WTC11 (cell line): ENCODE measurements around the gene PRICKLE3. TPM values are rescaled to one million over a fixed set of nuclear protein-coding genes. Genes with fewer than 3 reads are reported as not detected.

Experiments used
- ATAC-seq: fragments of 200-7000 bp; cut with Tn5 transposase; 2 replicates; pipeline ENCODE4 v1.10.0; 2021; ENCODE audit warnings: mild to moderate bottlenecking, moderate library complexity
- Bru-seq: library from RNA; stranded (reverse); fragments of 400-500 nt; gene quantifications from one replicate; lab custom pipeline; 2021; lab: Mats Ljungman, UMichigan
- CTCF ChIA-PET: fragments of 300-600 bp; sonication (Branson Sonifier 250); formaldehyde crosslinking; loops from one replicate; lab custom pipeline; 2021; ENCODE audit warnings: antibody characterized with exemption; lab: Charles Lee
- POLR2A ChIA-PET: fragments of 350-600 bp; sonication (Branson Sonifier 250); formaldehyde crosslinking; loops from one replicate; lab custom pipeline; 2021; ENCODE audit warnings: antibody characterized with exemption; lab: Charles Lee
- DNase-seq: peaks from one replicate; pipeline ENCODE4 v3.0.0; 2021; ENCODE audit warnings: low spot score
- H3K27ac Mint-ChIP-seq: 2 replicates; pipeline ENCODE4 v1.8.0; 2021; ENCODE audit warnings: mixed read lengths
- H3K27me3 Mint-ChIP-seq: 2 replicates; pipeline ENCODE4 v1.8.0; 2021; ENCODE audit warnings: low read depth, mild to moderate bottlenecking, moderate library complexity, mixed read lengths
- H3K36me3 Mint-ChIP-seq: 2 replicates; pipeline ENCODE4 v1.8.0; 2021; ENCODE audit warnings: mixed read lengths
- H3K4me1 Mint-ChIP-seq: 2 replicates; pipeline ENCODE4 v1.8.0; 2022; ENCODE audit warnings: mixed read lengths
- H3K4me3 Mint-ChIP-seq: 2 replicates; pipeline ENCODE4 v1.8.0; 2021; ENCODE audit warnings: mild to moderate bottlenecking, moderate library complexity, mixed read lengths
- H3K9me3 Mint-ChIP-seq: 2 replicates; pipeline ENCODE4 v1.8.0; 2021; ENCODE audit warnings: mixed read lengths
- ATF2 ChIP-seq: sonication (generic); formaldehyde crosslinking; IDR thresholded peaks from 2 replicates; pipeline ENCODE4 v1.8.1; 2022; ENCODE audit warnings: low read depth, missing genetic modification reagents, borderline replicate concordance
- ATF3 ChIP-seq: sonication (generic); formaldehyde crosslinking; conservative IDR thresholded peaks from 2 replicates; pipeline ENCODE4 v1.8.1; 2022; ENCODE audit warnings: mild to moderate bottlenecking, missing genetic modification reagents
- E2F5 ChIP-seq: sonication (generic); formaldehyde crosslinking; IDR thresholded peaks from 2 replicates; pipeline ENCODE4 v1.8.1; 2022; ENCODE audit warnings: mild to moderate bottlenecking, moderate library complexity, missing genetic modification reagents
- FOXK1 ChIP-seq: sonication (generic); formaldehyde crosslinking; IDR thresholded peaks from 2 replicates; pipeline ENCODE4 v1.8.0; 2022; ENCODE audit warnings: mild to moderate bottlenecking, moderate library complexity, missing genetic modification reagents
- FOXP1 ChIP-seq: sonication (generic); formaldehyde crosslinking; IDR thresholded peaks from 2 replicates; pipeline ENCODE4 v1.8.0; 2022; ENCODE audit warnings: missing genetic modification reagents, mild to moderate bottlenecking, moderate library complexity, borderline replicate concordance
- FOXP4 ChIP-seq: sonication (generic); formaldehyde crosslinking; IDR thresholded peaks from 2 replicates; pipeline ENCODE4 v1.8.0; 2022; ENCODE audit warnings: mild to moderate bottlenecking, missing genetic modification reagents
- MAX ChIP-seq: sonication (generic); formaldehyde crosslinking; IDR thresholded peaks from 2 replicates; pipeline ENCODE4 v1.8.0; 2022; ENCODE audit warnings: mild to moderate bottlenecking, missing genetic modification reagents
- MYBL2 ChIP-seq: sonication (generic); formaldehyde crosslinking; IDR thresholded peaks from 2 replicates; pipeline ENCODE4 v1.8.1; 2023; ENCODE audit warnings: mild to moderate bottlenecking, moderate library complexity, missing genetic modification reagents
- NFATC4 ChIP-seq: fragments of 250-450 bp; sonication (Bioruptor Pico); IDR thresholded peaks from 2 replicates; pipeline ENCODE4 v1.9.0; 2021; ENCODE audit warnings: mild to moderate bottlenecking
- NR3C1 ChIP-seq: sonication (generic); formaldehyde crosslinking; conservative IDR thresholded peaks from 2 replicates; pipeline ENCODE4 v1.8.1; 2023; ENCODE audit warnings: low read depth, mild to moderate bottlenecking, missing genetic modification reagents
- RORB ChIP-seq: fragments of 250-450 bp; sonication (Bioruptor Pico); IDR thresholded peaks from 2 replicates; pipeline ENCODE4 v1.9.0; 2021; ENCODE audit warnings: mild to moderate bottlenecking
- SMAD4 ChIP-seq: sonication (generic); formaldehyde crosslinking; IDR thresholded peaks from 2 replicates; pipeline ENCODE4 v1.8.0; 2022; ENCODE audit warnings: mild to moderate bottlenecking, missing genetic modification reagents
- SP1 ChIP-seq: sonication (generic); formaldehyde crosslinking; conservative IDR thresholded peaks from 2 replicates; pipeline ENCODE4 v1.8.1; 2022; ENCODE audit warnings: missing genetic modification reagents
- USF1 ChIP-seq: sonication (generic); formaldehyde crosslinking; IDR thresholded peaks from 2 replicates; pipeline ENCODE4 v1.8.0; 2022; ENCODE audit warnings: mild to moderate bottlenecking, missing genetic modification reagents
- USF2 ChIP-seq: sonication (generic); formaldehyde crosslinking; IDR thresholded peaks from 2 replicates; pipeline ENCODE4 v1.8.1; 2023; ENCODE audit warnings: mild to moderate bottlenecking, missing genetic modification reagents, moderate library complexity
- ZNF219 ChIP-seq: sonication (generic); formaldehyde crosslinking; IDR thresholded peaks from 2 replicates; pipeline ENCODE4 v1.8.0; 2023; ENCODE audit warnings: missing genetic modification reagents, mild to moderate bottlenecking, borderline replicate concordance
- ZNF281 ChIP-seq: sonication (generic); formaldehyde crosslinking; IDR thresholded peaks from 2 replicates; pipeline ENCODE4 v1.8.0; 2023; ENCODE audit warnings: mild to moderate bottlenecking, missing genetic modification reagents
- long read RNA-seq, 3 experiments: library from RNA in 1 of 3; library from capped mRNA in 1 of 3; library from polyadenylated mRNA in 1 of 3; unstranded in 2 of 3; stranded (forward) in 1 of 3; transcript quantifications; one replicate each; pipeline ENCODE4 v2.0.0, GENCODE V29; 2021
- total RNA-seq: library from RNA; stranded (reverse); gene quantifications from 3 replicates; pipeline ENCODE4 v1.2.3, GENCODE V29; 2021

The PRICKLE3 gene
- total RNA-seq = 12.5 to 14.6 TPM (median 12.8 TPM) in 3 replicates
- Bru-seq, nascent RNA = percentile 53 among the genes with signal in this experiment
- long read RNA-seq, experiment 1, transcript PRICKLE3-206 (9 exons, 2,062 nt) = major isoform, 44 of 64 reads
- long read RNA-seq, experiment 1, partial matches to known transcripts = 3 of 64 reads
- long read RNA-seq, experiment 1, other reads (novel, unspliced or antisense) = 16 of 64 reads
- long read RNA-seq, experiment 2, transcript PRICKLE3-206 (9 exons, 2,062 nt) = major isoform, 6 of 13 reads
- long read RNA-seq, experiment 2, partial matches to known transcripts = 1 of 13 reads
- long read RNA-seq, experiment 2, other reads (novel, unspliced or antisense) = 4 of 13 reads
- long read RNA-seq, experiment 3, partial matches to known transcripts = 1 of 3 reads
- long read RNA-seq, experiment 3, other reads (novel, unspliced or antisense) = 2 of 3 reads

- ATAC-seq (no peak), DNase-seq (peak; percentile 82)
- Mint-ChIP-seq H3K4me3 (peak within 1 kb of the TSS; percentile 77), H3K27ac (peak within 1 kb of the TSS; percentile 95), H3K4me1 (peaks cover 22% of the 10 kb centered on the region), H3K36me3 (peaks cover 7% of the 10 kb centered on the region), H3K9me3 (no peaks in the 10 kb centered on the region), H3K27me3 (no peaks in the 10 kb centered on the region; the same call in 1 of the 2 replicates)
- POLR2A ChIA-PET = interaction anchor here (0.6 to 0.9 kb wide), 2 partner anchors 24 to 55 kb away, joined by 3 to 6 read pairs; no protein-coding TSS in a partner anchor
- TF ChIP-seq ATF2 (CRISPR knock-in tag) (no peak), ZNF281 (no peak), USF1 (CRISPR knock-in tag) (peak; percentile 74), SMAD4 (no peak), ATF3 (CRISPR knock-in tag) (no peak), MAX (CRISPR knock-in tag) (peak; percentile 82), NFATC4 (CRISPR knock-in tag) (no peak), E2F5 (CRISPR knock-in tag) (peak; percentile 63; the same call in 1 of the 2 replicates), FOXP1 (CRISPR knock-in tag) (peak; percentile 75; the same call in 1 of the 2 replicates), SP1 (CRISPR knock-in tag) (peak; percentile 82), ZNF219 (CRISPR knock-in tag) (no peak), NR3C1 (CRISPR knock-in tag) (no peak), USF2 (peak; percentile 78), FOXP4 (CRISPR knock-in tag) (0 out of 2 replicates have a peak, but pooled peaks have one; percentile 27), RORB (CRISPR knock-in tag) (no peak), MYBL2 (no peak), FOXK1 (CRISPR knock-in tag) (peak; percentile 61)
- CTCF ChIA-PET = interaction anchor here (0.6 to 1.0 kb wide), 3 partner anchors 20 to 77 kb away, joined by 4 to 6 read pairs (median 6); no protein-coding TSS in a partner anchor
Observed at GRCh38 chrX:49186125-49187027, at the start of gene PRICKLE3. Gene PRICKLE3 (minus strand): TSS chrX:49186373. CDS start chrX:49186297, 76 bp downstream.
